GM21723 (cell line): ENCODE data around the gene TRAPPC5.

Experiments used
- ATAC-seq: cut with Tn5 transposase; IDR thresholded peaks from one replicate; pipeline ENCODE4 v1.9.1; 2021; ENCODE audit warnings: mild to moderate bottlenecking, moderate library complexity; ENCODE audit not compliant: unreplicated experiment

TRAPPC5 gene

GRCh38 chr19:7674010-7675005 lies 6.3 kb upstream of the TRAPPC5 start:
- ATAC-seq = no peak

DNA sequence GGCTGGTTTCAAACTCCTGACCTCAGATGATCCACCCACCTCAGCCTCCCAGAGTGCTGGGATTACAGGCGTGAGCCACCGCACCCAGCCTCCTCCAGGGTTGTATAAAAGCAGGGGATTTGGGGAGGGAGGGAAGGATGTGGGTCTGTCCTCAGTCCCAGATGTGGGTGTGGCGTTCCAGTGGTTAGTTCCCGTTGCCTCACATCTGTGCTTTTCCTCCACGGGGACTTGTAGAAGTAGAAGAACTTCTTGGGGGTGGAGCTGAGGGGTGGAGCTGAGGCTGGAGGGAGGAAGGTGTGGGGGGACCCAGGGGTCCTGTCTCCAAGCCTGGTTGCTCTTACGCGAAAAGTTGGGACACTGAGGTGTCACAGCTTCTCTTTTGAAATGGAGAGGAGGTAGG lies 4.3 kb upstream of the TRAPPC5 start:
- ATAC-seq = no peak

- ATAC-seq = no peak
These were observed 3.8 kb upstream of the TRAPPC5 start, which contains the start of gene MCEMP1 for GRCh38 chr19:7676854-7677253. MCEMP1 (plus strand) TSS chr19:7677090; CDS start chr19:7677121, 31 bp downstream.

DNA sequence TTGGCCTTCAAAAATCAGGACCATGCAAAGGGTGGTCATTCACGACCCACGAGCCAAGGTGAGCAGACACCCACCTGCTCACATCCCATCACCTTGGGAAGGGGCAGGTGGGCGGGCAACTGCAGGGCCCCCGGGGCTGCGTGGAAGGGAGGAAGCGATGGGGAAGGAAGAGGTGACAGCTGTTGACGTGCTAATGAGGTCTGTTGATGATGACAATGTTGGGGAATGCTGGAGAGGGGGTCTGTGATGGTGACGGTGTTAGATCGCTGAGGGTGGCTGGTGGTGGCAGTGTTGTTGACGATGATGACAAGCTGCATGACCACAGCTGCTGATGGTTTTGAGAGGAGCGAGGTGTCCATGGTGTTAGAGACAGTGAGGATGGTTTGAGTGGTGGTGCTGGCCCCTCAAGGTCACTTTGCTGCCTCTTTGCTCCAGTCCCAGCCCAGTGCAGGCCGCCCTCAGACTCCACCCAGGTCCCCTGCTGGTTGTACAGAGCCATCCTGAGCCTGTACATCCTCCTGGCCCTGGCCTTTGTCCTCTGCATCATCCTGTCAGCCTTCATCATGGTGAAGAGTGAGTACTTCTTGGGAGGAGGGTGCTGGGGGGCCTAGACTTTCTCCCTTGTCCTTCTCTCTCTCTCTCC lies 2.8 kb upstream of the TRAPPC5 start:
- no peak for ATAC-seq

- ATAC-seq = no peak
These were observed 1.5 kb upstream of the TRAPPC5 start for GRCh38 chr19:7678971-7679751.

- ATAC-seq = no peak
These were observed 645 bp upstream of the TRAPPC5 start for GRCh38 chr19:7679771-7680605.

GRCh38 chr19:7681340-7682174 lies 924 bp downstream of the TRAPPC5 start:
- ATAC-seq = no peak

DNA sequence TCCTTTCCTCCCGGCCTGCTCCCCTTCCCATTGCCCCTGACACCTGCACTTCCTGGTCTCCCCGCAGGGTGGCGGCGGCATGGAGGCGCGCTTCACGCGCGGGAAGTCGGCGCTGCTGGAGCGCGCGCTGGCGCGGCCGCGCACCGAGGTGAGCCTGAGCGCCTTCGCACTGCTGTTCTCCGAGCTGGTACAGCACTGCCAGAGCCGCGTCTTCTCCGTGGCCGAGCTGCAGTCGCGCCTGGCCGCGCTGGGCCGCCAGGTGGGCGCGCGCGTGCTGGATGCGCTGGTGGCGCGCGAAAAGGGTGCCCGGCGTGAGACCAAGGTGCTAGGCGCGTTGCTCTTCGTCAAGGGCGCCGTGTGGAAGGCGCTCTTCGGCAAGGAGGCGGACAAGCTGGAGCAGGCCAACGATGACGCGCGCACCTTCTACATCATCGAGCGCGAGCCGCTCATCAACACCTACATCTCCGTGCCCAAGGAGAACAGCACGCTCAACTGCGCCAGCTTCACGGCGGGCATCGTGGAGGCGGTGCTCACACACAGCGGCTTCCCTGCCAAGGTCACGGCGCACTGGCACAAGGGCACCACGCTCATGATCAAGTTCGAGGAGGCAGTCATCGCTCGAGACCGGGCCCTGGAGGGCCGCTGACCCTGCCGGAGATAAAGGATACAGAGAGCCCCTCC lies 1.7 kb downstream of the TRAPPC5 start:
- no peak for ATAC-seq

GRCh38 chr19:7685546-7686445 lies 5.2 kb downstream of the TRAPPC5 start:
- ATAC-seq = no peak

GRCh38 chr19:7687177-7687576 lies 6.5 kb downstream of the TRAPPC5 start:
- no peak for ATAC-seq

- no peak for ATAC-seq
These were observed 8.5 kb downstream of the TRAPPC5 start for GRCh38 chr19:7689165-7689564.

- ATAC-seq = no peak
These were observed 10.2 kb downstream of the TRAPPC5 start for GRCh38 chr19:7690779-7691258.

- no peak for ATAC-seq
These were observed 10.9 kb downstream of the TRAPPC5 start for GRCh38 chr19:7691497-7691896.

DNA sequence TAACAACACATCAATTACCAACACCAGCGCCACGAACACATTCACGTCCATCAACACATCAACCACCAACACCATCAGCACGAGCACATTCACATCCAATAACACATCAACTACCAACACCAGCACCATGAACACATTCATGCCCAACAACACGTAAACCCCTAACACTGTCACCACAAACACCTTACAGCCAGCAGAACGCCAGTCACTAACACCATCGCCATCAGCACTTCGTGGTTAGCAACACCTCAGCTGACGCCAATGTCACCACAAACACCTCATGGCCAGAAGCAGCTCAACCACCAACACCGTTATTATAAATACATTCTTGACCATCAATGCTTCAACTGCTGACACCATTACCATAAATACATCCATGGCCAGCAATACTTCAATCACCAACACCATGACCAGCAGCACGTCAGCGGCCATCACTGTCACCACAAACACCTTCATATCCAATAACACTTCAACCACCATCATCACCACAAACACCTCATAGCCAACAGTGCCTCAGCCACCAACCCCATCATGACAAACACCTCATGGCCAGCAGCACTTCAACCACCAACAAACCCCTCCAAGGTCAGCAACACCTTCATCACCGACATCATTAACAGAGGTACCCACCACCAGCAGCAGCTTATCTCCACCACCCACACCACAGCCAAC lies 11.9 kb downstream of the TRAPPC5 start:
- ATAC-seq = no peak

- ATAC-seq = no peak
These were observed 13.9 kb downstream of the TRAPPC5 start for GRCh38 chr19:7694499-7694898.

DNA sequence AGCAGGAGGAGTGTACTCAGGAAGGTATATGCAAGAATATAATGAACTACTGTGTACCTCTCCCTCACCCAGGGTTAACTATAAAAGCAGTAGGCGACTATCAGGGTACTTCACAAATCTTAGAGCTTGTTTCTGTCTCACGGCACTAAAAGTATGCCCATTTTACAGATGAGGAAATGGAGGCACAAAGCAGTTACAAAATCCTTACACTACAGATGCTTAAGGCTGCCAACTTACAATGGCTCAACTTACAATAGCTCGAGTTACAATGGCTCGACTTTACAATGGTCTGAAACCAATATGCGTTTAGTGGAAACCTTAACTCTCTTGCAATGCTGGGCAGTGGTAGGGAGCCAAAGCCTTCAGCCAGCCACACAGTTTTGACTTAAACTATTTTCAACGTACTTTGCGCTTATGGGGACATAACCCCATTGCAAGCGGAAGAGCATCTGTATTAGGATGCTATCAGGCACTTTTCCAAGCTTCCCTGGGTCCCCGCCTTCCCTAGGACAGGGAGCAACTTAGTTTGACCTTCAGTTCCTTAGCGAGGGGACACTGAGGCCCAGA lies 17.2 kb downstream of the TRAPPC5 start:
- ATAC-seq = no peak

DNA sequence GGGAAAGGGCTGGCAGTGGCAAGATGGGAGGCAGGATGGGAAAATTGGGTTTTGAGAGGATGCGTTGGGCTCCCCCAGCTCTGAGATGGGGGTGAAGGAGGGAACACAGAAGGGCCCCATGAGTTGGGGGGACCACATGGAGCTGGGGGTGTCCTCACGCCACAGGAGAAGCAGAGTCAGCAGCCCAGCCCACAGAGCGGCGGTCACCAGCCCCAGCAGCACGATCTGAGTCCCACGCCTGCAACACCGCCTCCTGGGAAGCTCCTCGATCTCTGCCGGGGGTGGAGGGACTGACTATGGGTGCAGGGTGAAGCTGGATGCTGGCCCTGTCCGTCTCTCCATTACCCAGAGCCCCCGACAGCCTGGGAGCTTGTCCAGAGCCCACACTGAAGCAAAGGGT lies 17.9 kb downstream of the TRAPPC5 start:
- ATAC-seq = no peak
